Thoracic aorta (tissue), 2 donors: ENCODE results near the gene TEX35. TPM values are rescaled to one million over a fixed set of nuclear protein-coding genes. Genes with fewer than 3 reads are reported as not detected.

Experiments
- ATAC-seq: fragments of 150-250 bp; one replicate; pipeline ENCODE4 v1.8.0; 2017; ENCODE audit warnings: low read depth; ENCODE audit not compliant: insufficient number of reproducible peaks, low FRiP score
- DNase-seq: peaks from one replicate; pipeline ENCODE4 v3.0.0-alpha.2; 2020; ENCODE audit warnings: low spot score
- H3K27ac ChIP-seq, 2 donors: fragments of 200-600 bp; sonication (generic); 1 replicate in 1 of 2; 2 replicates in 1 of 2; pipeline ENCODE4 v1.5.1; 2016; ENCODE audit warnings: mild to moderate bottlenecking in 2 of 2, moderate library complexity in 2 of 2
- H3K27me3 ChIP-seq: fragments of 200-600 bp; sonication (generic); replicated peaks from 2 replicates; pipeline ENCODE4 v1.6.0; 2016; ENCODE audit warnings: mild to moderate bottlenecking; ENCODE audit not compliant: insufficient read depth
- H3K36me3 ChIP-seq: fragments of 200-600 bp; sonication (generic); one replicate; pipeline ENCODE4 v1.5.1; 2016
- H3K4me1 ChIP-seq, 2 donors: fragments of 200-600 bp; sonication (generic); 1 replicate in 1 of 2; 2 replicates in 1 of 2; pipeline versions ENCODE4 v1.5.1 to v1.6.0; 2016; ENCODE audit warnings: low read depth in 2 of 2, mild to moderate bottlenecking in 1 of 2; ENCODE audit not compliant: control insufficient read depth in 1 of 2
- H3K4me3 ChIP-seq: fragments of 200-600 bp; sonication (generic); 2 replicates; pipeline ENCODE4 v1.5.1; 2016; ENCODE audit warnings: mild to moderate bottlenecking
- H3K9me3 ChIP-seq: fragments of 200-600 bp; sonication (generic); 2 replicates; pipeline ENCODE4 v1.5.1; 2016
- CTCF ChIP-seq: fragments of 200-600 bp; sonication (generic); IDR thresholded peaks from one replicate; pipeline ENCODE4 v1.5.1; 2019; ENCODE audit warnings: antibody characterized with exemption
- total RNA-seq, 2 donors: library from RNA; depleted of rRNA; stranded (reverse); fragments of >200 nt; gene quantifications; one replicate each; pipeline versions ENCODE4 v1.1.0 to v1.2.3, GENCODE V29; 2016

Gene TEX35
- total RNA-seq, 2 donors from 2014 or later = not detected

DNA sequence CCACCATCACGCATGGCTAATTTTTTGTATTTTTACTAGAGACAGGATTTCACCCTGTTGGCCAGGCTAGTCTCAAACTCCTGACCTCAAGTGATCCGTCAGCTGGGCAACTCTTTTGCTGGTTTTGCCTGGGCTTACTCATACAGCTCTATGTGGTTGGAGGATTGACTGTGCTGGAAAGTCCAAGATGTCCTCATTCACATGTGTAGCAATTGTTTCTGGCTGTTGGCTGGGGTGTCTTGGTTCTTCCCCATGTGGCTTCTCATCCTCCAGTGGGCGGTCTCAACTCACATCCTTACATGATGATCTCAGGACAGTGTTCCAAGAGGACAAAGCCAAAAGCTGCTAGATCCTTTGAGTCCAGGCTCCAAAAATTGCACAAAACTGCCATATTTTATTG is 53.3 kb downstream of the TEX35 start:
- DNase-seq = no peak
- Histone ChIP-seq H3K9me3 (no peaks in the 10 kb centered on the region), H3K27ac (no peak overlapping the region), H3K36me3 (no peaks in the 10 kb centered on the region), H3K4me1 (no peaks in the 10 kb centered on the region), H3K4me3 (no peak overlapping the region), H3K27me3 (no peaks in the 10 kb centered on the region)
- no peak for ATAC-seq
- TF ChIP-seq CTCF = no peak

GRCh38 chr1:178571807-178572206 is 58.9 kb downstream of the TEX35 start:
- no peaks in the 10 kb centered on the region for H3K4me1 ChIP-seq
- no peaks in the 10 kb centered on the region for H3K27me3 ChIP-seq
- no peak for DNase-seq
- H3K36me3 ChIP-seq = no peaks in the 10 kb centered on the region
- no peak for ATAC-seq
- H3K9me3 ChIP-seq = no peaks in the 10 kb centered on the region
- no peak overlapping the region for H3K4me3 ChIP-seq
- no peak for TF ChIP-seq CTCF
- H3K27ac ChIP-seq = no peak overlapping the region

Other genes with a start within 250 kb of the TEX35 start
- 1 to 10 TPM in 1 of 2 donors, not detected in 1; 3.0 TPM for gene CLEC20A, start 16.1 kb upstream of the TEX35 start, total RNA-seq
- gene RALGPS2, start 212.1 kb downstream of the TEX35 start, total RNA-seq = 1 to 10 TPM; 4.9 to 9.5 TPM